Activated CD4-positive, alpha-beta T cell treated with anti-CD3 and anti-CD28 coated beads, Interleukin-2, Interleukin-6, amounts not matched to agents 100 ng/mL and 50 ng/mL, durations not matched to agents 16 hours and 8 hours (primary cell): Measurements from ENCODE around the gene SNX9.
"Not testable (repeated sequence)": the region's sequence is repeated elsewhere in the genome, so short reads cannot be mapped to it uniquely, and the experiment has no call there.

Experiments used
- DNase-seq: peaks from one replicate; pipeline ENCODE4 v3.0.0-alpha.2; 2020

SNX9 gene

DNA sequence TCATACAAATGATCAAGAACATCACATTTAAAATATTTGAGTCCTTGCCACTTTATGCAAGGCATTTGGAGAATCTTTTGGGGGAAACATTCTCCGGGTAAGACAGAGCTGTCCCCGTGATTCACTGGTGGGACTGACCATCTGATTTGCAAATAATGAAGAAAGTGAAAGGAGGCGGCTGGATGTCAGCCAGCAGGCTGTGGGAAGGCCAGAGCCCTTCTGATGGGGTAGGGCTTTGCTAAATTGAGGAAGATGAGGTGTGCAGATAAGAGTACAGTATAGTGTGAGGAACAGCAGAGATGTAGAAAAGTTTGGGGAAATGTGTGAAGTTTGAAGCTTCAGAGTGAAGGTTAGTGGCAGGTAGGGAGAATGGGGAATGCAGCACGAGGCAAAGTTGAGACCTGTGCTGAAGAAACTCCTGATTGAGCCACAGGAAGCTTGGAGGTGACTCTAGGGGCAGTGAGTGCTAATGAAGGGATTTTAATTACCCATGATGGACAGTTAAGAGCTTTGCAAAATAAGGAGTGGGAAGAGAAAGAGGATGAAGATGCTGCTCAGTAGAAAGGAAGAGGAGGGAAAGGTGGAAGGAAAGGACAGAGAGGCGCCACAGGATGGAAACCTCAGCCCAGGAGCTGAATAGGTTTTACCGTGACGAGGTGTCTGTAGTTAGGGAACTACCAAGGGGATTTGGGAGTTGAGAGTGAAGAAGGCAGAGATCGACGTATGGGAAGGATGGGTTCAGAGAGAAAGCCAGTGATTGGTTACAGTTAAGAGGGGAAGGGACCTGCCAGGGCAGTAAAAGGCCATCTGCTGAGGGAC is 68.7 kb downstream of the SNX9 start:
- DNase-seq, result no peak

DNA sequence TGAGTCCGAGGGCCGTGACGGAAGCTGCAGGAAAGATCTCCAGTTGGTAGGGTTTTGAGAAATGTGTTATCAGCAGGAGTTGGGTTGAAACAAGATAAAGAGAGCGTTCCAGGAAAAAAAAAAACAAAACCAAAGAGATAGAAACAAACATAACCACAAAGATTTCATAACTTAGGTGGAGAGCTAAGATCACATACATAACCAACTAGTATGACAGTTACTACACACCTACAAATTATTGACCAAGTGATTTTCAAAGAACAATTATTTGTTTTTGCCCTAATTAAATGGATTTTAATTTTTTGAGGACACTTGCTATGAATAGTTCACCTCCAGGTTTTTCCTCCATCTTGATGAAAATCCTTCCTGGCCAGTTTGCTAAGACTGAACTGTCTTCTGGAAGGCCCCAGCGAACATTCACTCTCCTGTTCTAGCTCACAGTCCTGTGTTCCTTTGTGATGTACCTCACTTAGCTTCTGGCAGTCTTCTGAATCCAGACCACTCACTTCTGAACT is 69.4 kb downstream of the SNX9 start:
- no peak for DNase-seq

DNA sequence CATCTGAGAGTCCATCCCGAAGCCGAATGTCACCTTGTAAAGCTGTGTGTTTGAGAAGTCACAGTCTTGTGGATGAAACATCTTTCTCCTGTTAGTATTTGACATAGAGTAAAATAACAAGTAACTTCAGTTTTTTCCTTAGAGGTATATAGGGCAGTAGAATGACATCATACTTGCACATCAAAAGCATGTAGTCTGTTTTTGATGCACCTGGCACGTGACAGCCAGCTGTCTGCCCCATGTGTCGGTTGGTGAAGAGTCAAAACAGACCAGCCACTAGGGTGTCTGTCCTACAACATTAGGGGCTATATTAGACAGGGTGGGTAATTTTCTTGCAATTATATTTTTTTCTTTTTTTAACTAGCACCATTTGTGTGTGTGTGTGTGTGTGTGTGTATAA is 70.2 kb downstream of the SNX9 start:
- DNase-seq, result peak; percentile 26

DNA sequence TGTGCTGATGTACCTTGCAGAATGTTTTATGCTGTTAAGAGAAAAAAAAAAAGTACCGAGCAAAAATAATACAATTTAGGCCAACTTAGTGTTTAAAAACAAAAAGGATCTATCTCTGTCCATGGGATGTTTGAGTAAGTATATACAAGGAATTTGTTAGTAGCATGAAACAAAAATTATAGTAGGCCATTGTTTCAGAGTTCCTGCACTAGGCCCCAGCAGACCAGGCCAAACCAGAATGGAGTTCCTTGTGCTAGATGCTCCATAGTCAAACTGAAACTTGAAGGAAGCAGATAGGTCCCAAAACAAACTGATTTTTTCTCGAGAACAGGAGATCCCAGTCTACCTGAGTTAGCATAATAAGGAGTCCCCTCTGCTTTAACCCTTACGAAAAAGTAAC is 72.5 kb downstream of the SNX9 start:
- DNase-seq, result no peak

DNA sequence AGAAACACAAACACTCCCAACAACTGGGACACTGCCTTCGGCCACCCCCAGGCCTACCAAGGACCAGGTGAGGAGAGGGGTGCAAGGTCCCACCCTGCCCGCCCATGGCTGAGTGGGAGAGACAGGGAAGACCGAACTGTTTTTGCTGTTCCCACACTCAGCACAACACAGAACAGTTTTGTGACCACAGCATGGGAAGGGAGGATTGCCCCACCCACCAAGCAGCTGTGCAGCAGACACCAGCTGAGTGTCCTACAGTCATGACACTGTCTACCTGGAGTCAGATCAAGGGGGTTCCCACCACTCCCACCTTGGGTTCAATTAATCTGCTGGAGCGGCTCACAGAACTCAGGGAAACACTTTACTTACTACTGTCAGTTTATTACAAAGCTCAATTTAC is 73.9 kb downstream of the SNX9 start:
- DNase-seq, result no peak

DNA sequence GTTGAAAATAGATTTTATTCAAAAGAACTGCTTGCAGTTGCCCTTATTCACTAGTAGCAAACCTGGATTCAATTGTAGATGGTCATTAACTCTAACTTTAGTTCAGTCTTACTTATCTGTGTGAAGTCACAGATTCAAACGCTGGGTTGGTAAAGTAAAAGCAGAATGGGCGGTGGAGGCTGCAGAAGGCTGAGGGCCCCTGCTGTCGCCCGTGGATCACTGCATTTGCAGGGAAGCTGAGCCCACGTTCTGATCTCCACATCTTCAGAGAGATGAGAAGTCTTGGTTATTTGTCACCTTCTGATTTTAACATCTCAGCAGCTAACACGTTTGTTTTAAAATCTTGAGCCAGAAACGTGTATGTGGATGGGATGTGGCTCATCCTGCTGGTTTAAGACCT is 75.1 kb downstream of the SNX9 start:
- no peak for DNase-seq

DNA sequence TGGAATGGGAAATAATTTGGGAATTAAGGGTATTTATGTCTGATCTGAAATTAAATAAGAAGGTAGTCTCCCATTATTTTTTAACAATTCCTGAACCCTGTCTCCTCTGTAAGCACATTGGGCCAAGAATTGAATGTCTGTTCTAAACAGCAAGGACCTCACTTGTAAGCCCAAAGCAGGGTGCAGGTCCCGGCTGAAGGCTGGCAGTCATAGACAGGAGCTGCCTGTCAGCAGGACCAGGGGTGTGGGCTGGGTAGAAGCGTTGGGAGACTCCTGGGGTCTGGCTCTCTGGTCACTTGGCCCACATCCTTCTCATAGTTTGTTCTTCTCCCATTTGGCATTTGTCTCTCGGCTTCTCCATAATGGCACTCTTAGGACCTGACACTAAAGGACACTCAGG is 75.6 kb downstream of the SNX9 start:
- no peak for DNase-seq

DNA sequence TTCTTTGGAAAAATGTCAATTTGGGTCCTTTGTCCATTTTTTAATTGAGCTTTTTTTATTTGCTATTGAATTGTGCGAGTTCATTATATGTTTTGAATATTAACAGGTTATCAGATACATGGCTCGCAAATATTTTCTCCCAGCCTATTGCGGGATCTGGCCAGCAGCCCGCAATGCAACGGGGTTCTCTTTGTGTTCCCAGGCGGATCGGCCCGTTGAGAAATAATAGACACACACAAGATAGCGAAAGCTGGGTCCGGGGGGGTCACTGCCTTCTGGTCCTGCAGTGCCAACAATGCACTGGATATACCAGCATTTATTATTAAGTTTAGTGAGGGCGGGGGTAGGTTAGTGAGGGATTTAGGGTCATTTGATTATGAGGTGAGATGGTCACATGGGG is 77.2 kb downstream of the SNX9 start:
- not testable (repeated sequence) for DNase-seq

DNA sequence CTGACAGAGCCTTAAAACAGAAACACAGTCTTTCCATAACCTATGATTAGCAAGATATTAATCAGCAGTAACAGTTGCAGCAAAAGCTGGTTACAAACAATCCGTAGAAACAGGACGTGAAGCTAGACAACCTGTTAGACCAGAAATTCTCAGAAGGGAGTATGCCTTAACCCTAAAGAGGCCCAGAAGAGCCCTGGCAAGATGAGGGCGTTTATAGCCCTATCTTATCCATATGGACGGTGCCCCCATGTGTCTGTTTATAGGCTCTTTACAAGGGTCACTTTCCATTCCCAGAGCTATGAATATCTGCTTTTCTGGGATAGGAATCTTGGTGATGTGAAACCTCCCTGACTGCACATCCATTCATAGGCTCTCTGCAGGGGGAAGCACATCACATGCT is 77.7 kb downstream of the SNX9 start:
- DNase-seq, result not testable (repeated sequence)

DNA sequence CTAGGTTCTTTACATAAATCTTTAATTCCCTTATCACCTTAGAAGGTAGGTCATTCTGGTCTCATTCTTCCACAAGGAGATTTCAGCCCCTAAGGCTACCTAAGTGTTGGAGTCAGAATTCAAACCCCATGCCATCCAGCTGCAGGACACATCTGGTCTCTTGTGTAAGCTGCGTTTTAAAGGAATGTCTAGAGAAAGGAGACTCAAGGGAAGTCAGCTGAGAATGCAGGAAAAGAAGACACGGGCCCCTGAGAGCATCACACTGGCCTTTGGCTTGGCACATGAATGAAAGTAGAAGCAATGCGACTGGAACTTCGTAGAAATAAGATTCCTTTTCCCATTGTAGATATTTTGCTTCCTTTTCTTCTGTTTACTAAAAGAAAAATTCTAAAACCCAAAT is 82.0 kb downstream of the SNX9 start:
- DNase-seq, result no peak

DNA sequence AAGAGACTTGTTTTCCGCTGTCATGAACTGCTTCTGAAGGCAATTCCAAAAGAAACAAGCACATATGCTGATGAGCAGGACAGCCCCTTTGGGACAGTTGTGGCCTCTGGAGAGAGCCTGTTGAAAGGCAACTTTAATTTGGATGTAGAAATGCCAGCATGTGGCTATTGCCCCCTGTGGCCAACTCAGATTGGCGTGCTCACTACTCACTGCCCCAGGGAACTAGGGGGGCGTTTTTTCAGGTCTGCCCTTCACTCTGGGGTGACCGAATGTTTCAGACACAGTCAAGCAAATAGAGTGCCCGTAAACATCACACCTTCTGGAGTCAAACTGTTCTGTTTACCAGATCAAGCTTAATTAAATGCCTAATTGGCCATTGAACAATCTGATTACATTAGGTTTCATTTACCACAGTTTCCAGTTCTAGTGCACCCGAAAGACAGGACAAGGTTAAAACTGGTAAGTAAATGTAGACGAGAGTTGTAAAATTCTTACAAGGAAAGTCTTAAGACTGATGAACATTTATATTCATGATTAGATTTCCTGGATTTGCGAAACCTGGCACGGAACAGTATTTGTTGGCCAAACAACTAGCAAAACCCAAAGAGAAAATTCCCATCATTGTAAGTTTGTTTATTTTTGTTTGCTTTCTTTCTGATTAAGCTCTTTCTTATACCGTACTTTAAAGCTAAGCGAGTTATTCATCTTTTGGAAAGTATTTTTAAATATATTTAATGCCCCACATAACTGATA is 82.7 kb downstream of the SNX9 start:
- no peak for DNase-seq

DNA sequence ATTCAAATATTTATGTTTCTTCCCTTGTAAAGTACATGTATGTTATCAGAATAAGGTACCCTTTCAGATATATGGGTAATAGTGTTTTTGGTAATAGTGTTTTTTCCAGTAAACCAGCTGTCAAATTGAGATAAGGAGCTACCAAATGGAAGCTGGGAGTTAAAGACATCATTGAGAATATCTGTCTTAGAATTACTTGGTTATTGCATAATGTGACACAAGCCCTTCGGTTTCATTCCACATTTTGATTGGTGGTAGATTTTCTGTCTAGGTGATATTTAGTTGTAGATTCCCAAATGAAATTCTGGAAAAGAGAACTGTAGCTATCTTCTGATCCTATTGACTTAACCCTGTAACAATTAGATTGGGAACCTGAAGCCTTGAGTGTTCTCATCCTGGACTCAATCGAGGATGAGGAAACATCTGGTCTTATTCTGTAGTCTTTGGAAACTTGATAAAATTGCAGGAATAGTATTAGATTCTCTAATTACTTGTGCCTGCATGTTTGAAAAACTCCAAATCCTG is 83.6 kb downstream of the SNX9 start:
- DNase-seq, result no peak

DNA sequence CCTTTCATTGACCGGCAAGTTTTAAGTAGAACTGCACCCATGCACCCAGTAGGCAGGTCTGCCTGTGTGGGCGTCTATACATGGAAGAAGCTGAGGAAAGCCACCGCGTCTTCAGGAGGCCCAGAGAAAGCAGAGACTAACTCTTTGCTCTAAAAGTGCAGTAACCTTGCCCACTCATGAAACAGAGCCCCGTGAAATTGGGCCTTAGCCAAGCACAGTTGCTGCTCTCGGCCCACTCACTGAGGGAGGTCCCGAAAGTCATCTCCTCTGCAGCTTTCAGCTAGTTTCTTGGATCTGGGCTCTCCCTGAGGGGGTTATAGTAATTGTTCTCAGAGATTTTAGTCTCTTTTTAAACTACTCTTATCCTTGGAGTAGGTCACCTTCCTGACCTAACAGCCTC is 84.6 kb downstream of the SNX9 start:
- no peak for DNase-seq

DNA sequence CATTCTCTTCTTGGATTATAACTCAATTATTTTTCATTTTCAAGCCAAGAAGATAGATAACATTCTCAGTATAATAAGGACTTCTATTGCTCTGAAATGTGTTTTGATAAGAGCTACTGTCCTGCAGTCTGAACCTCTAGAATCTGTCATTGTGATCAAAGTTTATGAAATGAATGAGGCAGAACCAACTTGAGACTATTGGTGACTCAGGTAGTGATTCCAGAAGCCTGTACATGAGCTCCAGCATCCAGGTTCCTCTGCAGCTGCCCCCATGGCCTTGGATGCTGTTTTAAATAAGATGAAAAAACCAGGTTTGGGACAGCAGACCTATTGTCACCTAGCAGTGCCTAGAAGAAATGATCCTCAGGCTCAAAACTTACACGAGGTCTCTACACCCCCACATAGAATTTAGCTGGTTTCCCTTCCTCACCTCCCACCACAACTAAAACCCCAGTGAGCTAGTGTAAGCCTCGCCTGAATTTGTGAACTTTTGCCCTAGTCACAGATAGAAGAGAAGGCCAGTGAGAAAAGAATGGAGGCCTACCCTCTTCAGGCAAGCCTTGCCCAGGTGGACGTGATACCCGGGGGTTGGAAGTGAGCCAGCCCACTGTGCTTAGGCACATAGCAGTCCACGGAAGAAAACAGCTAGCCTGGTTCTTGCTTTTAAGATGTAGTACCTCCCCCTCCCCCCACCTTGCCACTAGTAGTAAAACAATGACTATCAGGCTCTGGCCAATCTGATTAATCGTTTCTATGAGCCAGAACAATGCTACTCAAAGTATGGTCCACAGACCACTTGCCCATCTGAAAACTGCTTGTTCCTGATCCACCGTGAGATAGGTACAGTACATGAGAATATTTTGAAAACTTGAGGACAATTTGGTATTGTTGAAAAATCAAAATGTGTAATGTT is 85.6 kb downstream of the SNX9 start:
- no peak for DNase-seq

DNA sequence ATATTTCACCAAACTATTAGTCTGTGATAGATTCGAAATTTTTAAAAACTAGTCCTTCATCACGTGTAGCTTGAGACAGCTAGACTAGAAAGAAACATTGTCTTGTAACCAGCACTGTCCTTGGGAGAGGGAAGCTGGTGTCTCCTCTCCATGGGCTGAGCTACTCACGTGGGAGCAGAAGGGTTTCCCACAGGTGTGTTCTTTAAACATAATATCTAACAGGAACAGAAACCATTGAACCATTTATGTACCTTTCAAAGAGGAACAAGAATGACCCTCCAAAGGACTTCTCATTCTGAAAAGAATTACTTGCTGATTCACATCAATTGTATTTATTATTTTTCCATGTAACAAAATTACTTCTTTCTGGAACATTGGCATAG is 86.2 kb downstream of the SNX9 start:
- DNase-seq, result no peak

DNA sequence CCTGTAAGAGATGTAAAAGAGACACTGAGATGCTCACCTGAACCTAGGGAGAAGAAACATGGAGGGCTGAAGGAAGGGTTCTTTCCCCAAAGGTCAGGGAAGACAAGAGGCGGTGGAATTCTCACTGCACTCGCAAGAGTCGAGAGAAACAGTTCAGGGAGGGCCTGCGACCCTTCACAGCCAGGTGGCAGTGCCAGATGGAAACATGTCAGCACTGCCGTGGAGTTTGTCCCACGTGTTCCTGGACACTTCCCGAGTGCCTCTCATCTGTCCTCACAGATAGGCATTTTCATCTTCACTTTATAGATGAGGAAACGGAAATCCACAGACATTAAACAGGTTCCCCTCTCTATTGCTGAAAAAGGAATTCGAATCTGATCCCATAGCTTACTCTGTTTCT is 88.2 kb downstream of the SNX9 start:
- DNase-seq, result no peak

DNA sequence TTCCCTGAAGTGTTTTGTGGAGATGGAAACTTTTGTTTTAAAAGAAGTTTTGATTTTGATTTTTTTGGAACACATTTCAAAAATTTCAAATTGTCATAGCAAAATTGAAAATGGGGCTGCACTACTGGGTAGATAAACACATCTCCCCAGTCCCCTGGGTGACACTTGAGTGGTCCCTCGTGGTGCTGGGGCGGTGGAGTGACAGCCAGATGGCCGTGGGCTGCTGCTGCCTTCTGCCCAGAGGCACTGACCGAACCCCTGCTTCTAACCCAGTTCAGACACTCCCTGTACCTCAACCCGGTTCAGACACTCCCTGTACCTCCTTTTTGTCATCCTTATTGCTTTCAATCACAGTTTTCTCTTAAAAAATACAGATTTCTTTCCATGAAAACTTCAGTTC is 88.7 kb downstream of the SNX9 start:
- no peak for DNase-seq

DNA sequence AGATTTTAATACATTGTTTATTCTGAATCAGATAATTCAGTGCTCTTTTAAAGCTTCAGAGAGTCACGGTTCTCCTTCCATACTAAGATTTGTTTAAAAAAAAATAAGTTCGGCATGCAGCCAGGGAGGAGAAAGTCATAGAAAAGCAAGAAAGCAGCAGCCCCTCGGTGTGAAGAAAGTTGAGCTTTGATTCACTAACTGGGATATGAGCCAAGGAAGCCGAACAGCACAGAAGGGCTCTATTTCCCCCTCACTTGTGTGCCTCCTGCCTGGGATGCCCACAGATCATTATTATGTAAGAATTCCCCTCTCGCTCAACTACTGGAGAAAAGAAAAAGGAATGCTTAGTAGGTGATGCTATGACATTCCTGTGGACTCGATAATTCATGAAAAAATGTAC is 89.3 kb downstream of the SNX9 start:
- no peak for DNase-seq

DNA sequence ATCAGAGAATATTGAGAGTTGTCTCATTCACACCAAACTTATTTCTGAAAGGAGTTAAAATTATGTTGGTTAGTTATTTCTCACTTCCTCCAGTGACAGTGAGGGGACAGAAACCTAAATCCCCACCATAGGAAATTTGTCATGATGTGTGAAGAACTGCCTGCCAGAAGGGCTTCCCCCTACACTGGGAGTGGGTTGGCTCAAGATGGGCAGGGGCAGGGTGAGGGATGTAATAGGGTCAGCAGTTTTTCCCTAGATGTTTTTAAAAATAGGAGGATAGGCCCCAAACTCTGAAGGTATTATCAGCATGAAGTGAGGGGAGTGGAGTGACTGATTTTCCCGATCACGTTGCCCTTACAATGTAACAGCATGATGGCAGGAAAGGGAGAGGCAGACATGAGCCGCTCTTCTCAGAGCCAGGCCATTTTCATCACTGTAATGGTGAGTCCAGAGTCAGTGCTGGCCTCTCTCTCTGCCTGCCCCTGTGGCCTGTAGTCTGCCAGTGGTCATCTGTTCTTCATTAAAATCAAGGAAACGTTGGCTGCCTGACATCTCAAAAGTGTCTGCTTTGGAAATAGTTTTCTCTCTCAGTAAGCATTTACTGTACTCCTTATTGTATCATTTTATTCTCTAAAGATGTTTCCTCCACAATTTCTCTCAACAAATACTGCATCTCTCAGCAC is 98.8 kb downstream of the SNX9 start:
- no peak for DNase-seq

DNA sequence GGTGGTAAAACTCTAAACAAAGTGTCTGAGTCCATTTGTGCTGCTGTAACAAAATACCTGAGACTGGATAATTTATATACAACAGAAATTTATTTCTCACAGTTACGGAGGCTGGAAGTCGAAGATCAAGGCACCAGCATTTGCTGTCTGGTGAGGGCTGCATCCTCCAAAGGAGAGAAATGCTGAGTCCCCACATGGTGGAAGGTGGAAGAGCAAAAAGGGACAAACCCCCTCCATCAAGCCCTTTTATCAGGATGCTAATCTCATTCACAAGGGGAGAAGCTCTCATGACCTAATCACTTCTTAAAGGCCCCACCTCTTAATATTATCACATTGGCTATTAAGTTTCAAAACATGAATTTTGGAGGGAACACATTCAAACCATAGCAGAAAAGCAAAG is 102.7 kb downstream of the SNX9 start:
- DNase-seq, result no peak

DNA sequence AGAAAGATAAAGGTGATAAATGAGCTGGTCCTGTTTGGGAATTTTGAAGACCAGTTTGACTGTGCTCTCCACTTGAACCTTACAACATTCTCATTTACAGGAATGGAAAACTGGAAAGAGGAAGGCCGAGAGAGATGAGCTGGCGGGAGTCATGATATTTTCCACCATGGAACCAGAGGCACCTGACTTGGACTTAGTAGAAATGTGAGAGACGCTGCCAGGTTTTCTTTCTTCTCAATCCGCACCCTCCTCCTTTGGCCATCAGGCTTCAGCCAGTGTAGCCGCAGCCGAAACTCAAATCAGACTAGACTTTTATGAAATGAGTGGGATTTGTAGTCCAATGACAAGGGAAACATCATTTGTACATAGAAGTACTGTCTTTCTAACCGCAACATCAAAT is 104.0 kb downstream of the SNX9 start:
- no peak for DNase-seq

DNA sequence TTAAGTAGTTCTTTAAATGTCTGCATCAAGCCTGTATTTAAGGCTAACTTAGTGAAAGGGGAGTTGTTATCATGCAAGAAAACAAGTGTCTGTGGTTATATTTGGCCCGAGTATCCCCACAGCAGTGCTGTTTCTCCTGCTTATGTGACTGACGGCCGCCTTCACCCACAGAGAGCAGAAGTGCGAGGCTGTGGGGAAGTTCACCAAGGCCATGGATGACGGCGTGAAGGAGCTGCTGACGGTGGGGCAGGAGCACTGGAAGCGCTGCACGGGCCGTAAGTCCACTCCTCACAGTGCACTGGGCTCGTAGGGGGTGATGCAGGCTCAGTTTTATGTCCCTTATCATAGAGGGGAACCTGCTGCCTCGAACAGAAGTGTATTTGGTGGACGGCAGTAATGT is 105.4 kb downstream of the SNX9 start:
- DNase-seq, result no peak
